SK-N-SH treated with all-trans-retinoic acid at 6 μM for 48 hours (cell line): ENCODE measurements around the gene PLXNA3.

Experiments
- ATAC-seq: fragments of 200-7000 bp; cut with Tn5 transposase; 3 replicates; pipeline ENCODE4 v1.9.1; 2020; ENCODE audit warnings: mild to moderate bottlenecking, moderate library complexity
- ARNTL ChIP-seq: fragments of 450-650 bp; formaldehyde crosslinking; IDR thresholded peaks from 2 replicates; pipeline ENCODE4 v1.5.0; 2020; ENCODE audit warnings: low read depth, mild to moderate bottlenecking, moderate library complexity, borderline replicate concordance
- BACH2 ChIP-seq: fragments of 250-450 bp; sonication (Bioruptor Pico); IDR thresholded peaks from 2 replicates; pipeline ENCODE4 v1.9.0; 2021; ENCODE audit warnings: mild to moderate bottlenecking, borderline replicate concordance
- ESRRG ChIP-seq: fragments of 250-450 bp; sonication (Bioruptor Pico); IDR thresholded peaks from 2 replicates; pipeline ENCODE4 v1.6.1; 2021; ENCODE audit warnings: mild to moderate bottlenecking
- GLIS3 ChIP-seq: fragments of 250-450 bp; sonication (Bioruptor Pico); IDR thresholded peaks from 2 replicates; pipeline ENCODE4 v1.5.0; 2020; ENCODE audit warnings: mild to moderate bottlenecking, moderate library complexity
- OSR1 ChIP-seq: fragments of 250-450 bp; sonication (Bioruptor Pico); IDR thresholded peaks from 2 replicates; pipeline ENCODE4 v1.8.0; 2022; ENCODE audit warnings: moderate library complexity, mild to moderate bottlenecking, inconsistent platforms
- POU6F1 ChIP-seq: fragments of 250-450 bp; sonication (Bioruptor Pico); IDR thresholded peaks from 2 replicates; pipeline ENCODE4 v1.8.0; 2021; ENCODE audit warnings: low read depth, mild to moderate bottlenecking, moderate library complexity, borderline replicate concordance
- PPARA ChIP-seq: fragments of 250-450 bp; sonication (Bioruptor Pico); IDR thresholded peaks from 2 replicates; pipeline ENCODE4 v1.5.0; 2020; ENCODE audit warnings: mild to moderate bottlenecking, borderline replicate concordance
- RARB ChIP-seq: fragments of 250-450 bp; sonication (Bioruptor Pico); IDR thresholded peaks from 2 replicates; pipeline ENCODE4 v1.8.0; 2021; ENCODE audit warnings: mild to moderate bottlenecking, moderate library complexity
- SNAI2 ChIP-seq: fragments of 250-450 bp; sonication (Bioruptor Pico); IDR thresholded peaks from 2 replicates; pipeline ENCODE4 v1.5.0; 2020; ENCODE audit warnings: mild to moderate bottlenecking, moderate library complexity
- TCF4 ChIP-seq: fragments of 250-450 bp; sonication (Bioruptor Pico); IDR thresholded peaks from 2 replicates; pipeline ENCODE4 v1.8.0; 2021; ENCODE audit warnings: mild to moderate bottlenecking, moderate library complexity, borderline replicate concordance
- TOX ChIP-seq: fragments of 250-450 bp; sonication (Bioruptor Pico); IDR thresholded peaks from 2 replicates; pipeline ENCODE4 v1.8.0; 2021; ENCODE audit warnings: mild to moderate bottlenecking, moderate library complexity, borderline replicate concordance
- ZC3H10 ChIP-seq: fragments of 250-450 bp; sonication (Bioruptor Pico); IDR thresholded peaks from 2 replicates; pipeline ENCODE4 v1.5.1; 2021; ENCODE audit warnings: mild to moderate bottlenecking, moderate library complexity
- ZFP3 ChIP-seq: fragments of 250-450 bp; sonication (Bioruptor Pico); IDR thresholded peaks from 2 replicates; pipeline ENCODE4 v1.5.0; 2020; ENCODE audit warnings: mild to moderate bottlenecking, moderate library complexity
- ZNF565 ChIP-seq: fragments of 450-650 bp; formaldehyde crosslinking; conservative IDR thresholded peaks from 2 replicates; pipeline ENCODE4 v1.5.0; 2020; ENCODE audit warnings: low read depth, mild to moderate bottlenecking, moderate library complexity
- ZNF70 ChIP-seq: fragments of 450-650 bp; formaldehyde crosslinking; IDR thresholded peaks from 2 replicates; pipeline ENCODE4 v1.5.0; 2020; ENCODE audit warnings: mild to moderate bottlenecking, moderate library complexity
- ZNF8 ChIP-seq: fragments of 450-650 bp; formaldehyde crosslinking; IDR thresholded peaks from 2 replicates; pipeline ENCODE4 v1.5.0; 2020; ENCODE audit warnings: mild to moderate bottlenecking, moderate library complexity
- TF ChIP-seq, protein P1 (sequence below): fragments of 250-450 bp; sonication (Bioruptor Pico); IDR thresholded peaks from 2 replicates; pipeline ENCODE4 v1.5.1; 2021; ENCODE audit warnings: mild to moderate bottlenecking, moderate library complexity
- TF ChIP-seq, protein P2 (sequence below): fragments of 250-450 bp; sonication (Bioruptor Pico); IDR thresholded peaks from 2 replicates; pipeline ENCODE4 v1.5.0; 2020; ENCODE audit warnings: mild to moderate bottlenecking, moderate library complexity
- TF ChIP-seq, protein P3 (sequence below): fragments of 250-450 bp; sonication (Bioruptor Pico); IDR thresholded peaks from 2 replicates; pipeline ENCODE4 v1.5.1; 2020; ENCODE audit warnings: low read depth, mild to moderate bottlenecking, moderate library complexity
- TF ChIP-seq, protein P4 (sequence below): fragments of 250-450 bp; sonication (Bioruptor Pico); IDR thresholded peaks from 2 replicates; pipeline ENCODE4 v1.8.0; 2020; ENCODE audit warnings: mild to moderate bottlenecking, moderate library complexity, borderline replicate concordance

The PLXNA3 gene

GRCh38 chrX:154432210-154432609, 25.9 kb upstream of the PLXNA3 start:
- TF ChIP-seq ZC3H10 = no peak
- no peak for TF ChIP-seq OSR1
- no peak for TF ChIP-seq ARNTL (CRISPR knock-in tag)
- TF ChIP-seq, protein P1, sequence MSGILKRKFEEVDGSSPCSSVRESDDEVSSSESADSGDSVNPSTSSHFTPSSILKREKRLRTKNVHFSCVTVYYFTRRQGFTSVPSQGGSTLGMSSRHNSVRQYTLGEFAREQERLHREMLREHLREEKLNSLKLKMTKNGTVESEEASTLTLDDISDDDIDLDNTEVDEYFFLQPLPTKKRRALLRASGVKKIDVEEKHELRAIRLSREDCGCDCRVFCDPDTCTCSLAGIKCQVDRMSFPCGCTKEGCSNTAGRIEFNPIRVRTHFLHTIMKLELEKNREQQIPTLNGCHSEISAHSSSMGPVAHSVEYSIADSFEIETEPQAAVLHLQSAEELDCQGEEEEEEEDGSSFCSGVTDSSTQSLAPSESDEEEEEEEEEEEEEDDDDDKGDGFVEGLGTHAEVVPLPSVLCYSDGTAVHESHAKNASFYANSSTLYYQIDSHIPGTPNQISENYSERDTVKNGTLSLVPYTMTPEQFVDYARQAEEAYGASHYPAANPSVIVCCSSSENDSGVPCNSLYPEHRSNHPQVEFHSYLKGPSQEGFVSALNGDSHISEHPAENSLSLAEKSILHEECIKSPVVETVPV (CRISPR knock-in tag) = no peak
- no peak for TF ChIP-seq ESRRG (CRISPR knock-in tag)
- no peak for TF ChIP-seq BACH2 (CRISPR knock-in tag)
- no peak for TF ChIP-seq ZFP3 (CRISPR knock-in tag)
- no peak for TF ChIP-seq PPARA (CRISPR knock-in tag)
- TF ChIP-seq, protein P2, sequence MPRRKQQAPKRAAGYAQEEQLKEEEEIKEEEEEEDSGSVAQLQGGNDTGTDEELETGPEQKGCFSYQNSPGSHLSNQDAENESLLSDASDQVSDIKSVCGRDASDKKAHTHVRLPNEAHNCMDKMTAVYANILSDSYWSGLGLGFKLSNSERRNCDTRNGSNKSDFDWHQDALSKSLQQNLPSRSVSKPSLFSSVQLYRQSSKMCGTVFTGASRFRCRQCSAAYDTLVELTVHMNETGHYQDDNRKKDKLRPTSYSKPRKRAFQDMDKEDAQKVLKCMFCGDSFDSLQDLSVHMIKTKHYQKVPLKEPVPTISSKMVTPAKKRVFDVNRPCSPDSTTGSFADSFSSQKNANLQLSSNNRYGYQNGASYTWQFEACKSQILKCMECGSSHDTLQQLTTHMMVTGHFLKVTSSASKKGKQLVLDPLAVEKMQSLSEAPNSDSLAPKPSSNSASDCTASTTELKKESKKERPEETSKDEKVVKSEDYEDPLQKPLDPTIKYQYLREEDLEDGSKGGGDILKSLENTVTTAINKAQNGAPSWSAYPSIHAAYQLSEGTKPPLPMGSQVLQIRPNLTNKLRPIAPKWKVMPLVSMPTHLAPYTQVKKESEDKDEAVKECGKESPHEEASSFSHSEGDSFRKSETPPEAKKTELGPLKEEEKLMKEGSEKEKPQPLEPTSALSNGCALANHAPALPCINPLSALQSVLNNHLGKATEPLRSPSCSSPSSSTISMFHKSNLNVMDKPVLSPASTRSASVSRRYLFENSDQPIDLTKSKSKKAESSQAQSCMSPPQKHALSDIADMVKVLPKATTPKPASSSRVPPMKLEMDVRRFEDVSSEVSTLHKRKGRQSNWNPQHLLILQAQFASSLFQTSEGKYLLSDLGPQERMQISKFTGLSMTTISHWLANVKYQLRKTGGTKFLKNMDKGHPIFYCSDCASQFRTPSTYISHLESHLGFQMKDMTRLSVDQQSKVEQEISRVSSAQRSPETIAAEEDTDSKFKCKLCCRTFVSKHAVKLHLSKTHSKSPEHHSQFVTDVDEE (CRISPR knock-in tag) = no peak
- no peak for ATAC-seq

- no peak for ATAC-seq
- TF ChIP-seq SNAI2 (CRISPR knock-in tag) (no peak), ZNF70 (CRISPR knock-in tag) (no peak), TOX (CRISPR knock-in tag) (no peak), ZC3H10 (no peak), ESRRG (CRISPR knock-in tag) (no peak), RARB (CRISPR knock-in tag) (no peak), OSR1 (no peak), BACH2 (CRISPR knock-in tag) (no peak), PPARA (CRISPR knock-in tag) (no peak), ZFP3 (CRISPR knock-in tag) (no peak), ZNF565 (CRISPR knock-in tag) (no peak), POU6F1 (no peak), ZNF8 (CRISPR knock-in tag) (no peak), ARNTL (CRISPR knock-in tag) (no peak), GLIS3 (CRISPR knock-in tag) (no peak), TCF4 (CRISPR knock-in tag) (no peak)
- TF ChIP-seq, protein P3, sequence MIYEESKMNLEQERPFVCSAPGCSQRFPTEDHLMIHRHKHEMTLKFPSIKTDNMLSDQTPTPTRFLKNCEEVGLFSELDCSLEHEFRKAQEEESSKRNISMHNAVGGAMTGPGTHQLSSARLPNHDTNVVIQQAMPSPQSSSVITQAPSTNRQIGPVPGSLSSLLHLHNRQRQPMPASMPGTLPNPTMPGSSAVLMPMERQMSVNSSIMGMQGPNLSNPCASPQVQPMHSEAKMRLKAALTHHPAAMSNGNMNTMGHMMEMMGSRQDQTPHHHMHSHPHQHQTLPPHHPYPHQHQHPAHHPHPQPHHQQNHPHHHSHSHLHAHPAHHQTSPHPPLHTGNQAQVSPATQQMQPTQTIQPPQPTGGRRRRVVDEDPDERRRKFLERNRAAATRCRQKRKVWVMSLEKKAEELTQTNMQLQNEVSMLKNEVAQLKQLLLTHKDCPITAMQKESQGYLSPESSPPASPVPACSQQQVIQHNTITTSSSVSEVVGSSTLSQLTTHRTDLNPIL (CRISPR knock-in tag) = no peak
- TF ChIP-seq, protein P1 (CRISPR knock-in tag) = no peak
- TF ChIP-seq, protein P2 (CRISPR knock-in tag) = no peak
- TF ChIP-seq, protein P4, sequence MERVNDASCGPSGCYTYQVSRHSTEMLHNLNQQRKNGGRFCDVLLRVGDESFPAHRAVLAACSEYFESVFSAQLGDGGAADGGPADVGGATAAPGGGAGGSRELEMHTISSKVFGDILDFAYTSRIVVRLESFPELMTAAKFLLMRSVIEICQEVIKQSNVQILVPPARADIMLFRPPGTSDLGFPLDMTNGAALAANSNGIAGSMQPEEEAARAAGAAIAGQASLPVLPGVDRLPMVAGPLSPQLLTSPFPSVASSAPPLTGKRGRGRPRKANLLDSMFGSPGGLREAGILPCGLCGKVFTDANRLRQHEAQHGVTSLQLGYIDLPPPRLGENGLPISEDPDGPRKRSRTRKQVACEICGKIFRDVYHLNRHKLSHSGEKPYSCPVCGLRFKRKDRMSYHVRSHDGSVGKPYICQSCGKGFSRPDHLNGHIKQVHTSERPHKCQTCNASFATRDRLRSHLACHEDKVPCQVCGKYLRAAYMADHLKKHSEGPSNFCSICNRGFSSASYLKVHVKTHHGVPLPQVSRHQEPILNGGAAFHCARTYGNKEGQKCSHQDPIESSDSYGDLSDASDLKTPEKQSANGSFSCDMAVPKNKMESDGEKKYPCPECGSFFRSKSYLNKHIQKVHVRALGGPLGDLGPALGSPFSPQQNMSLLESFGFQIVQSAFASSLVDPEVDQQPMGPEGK = no peak
Observed at GRCh38 chrX:154433605-154434004, 24.5 kb upstream of the PLXNA3 start.
